HG03108 (cell line): ENCODE data around the gene PKP3.
A peak's percentile ranks its signal among the peaks of the same experiment; 100 is the strongest.
"Not testable (repeated sequence)": the region's sequence is repeated elsewhere in the genome, so short reads cannot be mapped to it uniquely, and the experiment has no call there.

Experiments
- ATAC-seq: cut with Tn5 transposase; IDR thresholded peaks from one replicate; pipeline ENCODE4 v1.9.1; 2021; ENCODE audit warnings: moderate library complexity; ENCODE audit not compliant: unreplicated experiment

Gene PKP3

DNA sequence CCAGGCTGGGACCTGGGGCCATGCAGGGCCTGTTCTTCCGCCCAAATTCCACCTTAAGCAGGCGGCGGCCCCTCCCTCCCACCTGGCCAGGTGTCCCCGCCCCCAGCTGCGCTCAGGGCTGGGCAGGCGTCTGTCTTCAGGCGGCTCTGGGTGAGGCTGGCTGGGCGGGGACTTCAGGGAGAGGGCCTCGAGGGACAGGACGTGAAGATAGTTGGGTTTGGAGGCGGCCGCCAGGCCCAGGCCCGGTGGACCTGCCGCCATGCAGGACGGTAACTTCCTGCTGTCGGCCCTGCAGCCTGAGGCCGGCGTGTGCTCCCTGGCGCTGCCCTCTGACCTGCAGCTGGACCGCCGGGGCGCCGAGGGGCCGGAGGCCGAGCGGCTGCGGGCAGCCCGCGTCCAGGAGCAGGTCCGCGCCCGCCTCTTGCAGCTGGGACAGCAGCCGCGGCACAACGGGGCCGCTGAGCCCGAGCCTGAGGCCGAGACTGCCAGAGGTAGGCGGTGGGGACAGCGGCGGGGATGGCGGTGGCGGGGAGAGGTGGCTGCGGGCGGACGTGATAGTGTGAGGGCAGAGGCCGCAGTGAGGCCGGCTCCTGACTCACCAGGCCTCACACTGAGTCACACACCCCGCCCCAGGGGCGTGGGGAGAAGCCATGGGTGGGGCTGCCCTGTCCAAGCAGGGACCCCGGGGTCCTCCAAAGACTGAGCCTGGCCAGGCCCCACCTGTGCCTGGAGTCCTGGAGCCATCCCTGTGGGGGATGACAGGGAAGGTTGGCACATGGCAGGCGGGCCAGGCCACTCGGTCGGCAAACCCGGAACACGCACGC is at the start of gene PKP3:
TSS of gene PKP3 (plus strand) at position 176 of the 824 bp plus-strand sequence. CDS start at position 260, 84 bp downstream.
- no peak for ATAC-seq

DNA sequence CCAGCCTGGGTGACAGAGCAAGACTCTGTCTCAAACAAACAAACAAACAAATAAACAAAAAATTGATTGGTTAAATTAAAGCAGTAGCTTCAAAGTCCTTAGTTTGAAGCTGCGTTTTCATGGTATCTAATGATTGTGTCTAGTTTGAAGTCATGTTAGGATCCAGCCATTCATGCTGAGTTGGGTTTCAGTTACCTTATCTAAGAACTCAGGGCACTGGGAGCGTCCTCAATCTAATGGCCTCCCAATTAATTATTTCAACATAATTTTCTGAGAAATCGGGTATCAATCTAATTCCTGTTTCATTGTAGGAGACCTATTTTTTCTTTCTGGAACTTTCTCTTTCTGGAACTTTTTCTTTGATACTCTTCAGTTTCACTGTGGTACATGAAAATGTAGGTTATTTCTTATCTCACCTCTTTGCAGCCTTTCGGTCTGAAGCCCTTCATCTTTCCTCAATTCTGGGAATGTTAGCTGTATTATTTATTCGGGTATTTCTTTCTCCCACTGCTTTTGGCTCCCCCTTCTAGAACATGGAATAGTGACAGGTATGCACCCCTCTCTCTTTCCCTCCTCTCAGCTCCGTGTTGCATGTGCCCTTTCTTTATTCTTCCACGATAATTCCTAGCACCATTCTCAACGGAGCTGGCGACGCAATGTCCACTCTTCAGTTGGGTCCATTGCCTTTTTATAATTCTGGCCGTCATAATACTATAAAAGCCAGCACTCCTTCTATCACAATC is 49.0 kb upstream of the PKP3 start:
- no peak for ATAC-seq

- ATAC-seq = no peak
These were observed 47.5 kb upstream of the PKP3 start for GRCh38 chr11:346529-346928.

DNA sequence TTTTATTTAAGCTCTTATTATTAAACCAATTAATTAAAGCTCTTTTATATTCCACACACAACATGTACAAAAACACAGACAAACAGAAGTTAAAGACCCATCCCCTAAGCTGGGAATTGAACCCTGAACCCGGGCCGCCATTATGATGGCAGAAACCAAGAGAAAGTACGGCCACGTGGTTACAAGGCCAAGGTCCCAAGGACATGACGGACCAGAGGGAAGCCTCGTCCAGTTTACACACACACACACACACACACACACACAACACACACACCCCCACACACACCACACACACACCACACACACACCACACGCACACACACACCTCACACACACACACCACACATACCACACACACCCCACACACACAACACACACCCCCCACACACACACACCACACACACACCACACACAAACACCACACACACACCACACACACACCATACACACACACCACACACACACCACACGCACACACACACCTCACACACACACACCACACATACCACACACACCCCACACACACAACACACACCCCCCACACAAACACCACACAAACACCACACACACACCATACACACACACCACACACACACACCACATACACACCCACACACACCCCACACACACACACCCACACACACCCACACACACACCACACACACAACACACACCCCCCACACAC is 44.6 kb upstream of the PKP3 start:
- ATAC-seq = not testable (repeated sequence)

DNA sequence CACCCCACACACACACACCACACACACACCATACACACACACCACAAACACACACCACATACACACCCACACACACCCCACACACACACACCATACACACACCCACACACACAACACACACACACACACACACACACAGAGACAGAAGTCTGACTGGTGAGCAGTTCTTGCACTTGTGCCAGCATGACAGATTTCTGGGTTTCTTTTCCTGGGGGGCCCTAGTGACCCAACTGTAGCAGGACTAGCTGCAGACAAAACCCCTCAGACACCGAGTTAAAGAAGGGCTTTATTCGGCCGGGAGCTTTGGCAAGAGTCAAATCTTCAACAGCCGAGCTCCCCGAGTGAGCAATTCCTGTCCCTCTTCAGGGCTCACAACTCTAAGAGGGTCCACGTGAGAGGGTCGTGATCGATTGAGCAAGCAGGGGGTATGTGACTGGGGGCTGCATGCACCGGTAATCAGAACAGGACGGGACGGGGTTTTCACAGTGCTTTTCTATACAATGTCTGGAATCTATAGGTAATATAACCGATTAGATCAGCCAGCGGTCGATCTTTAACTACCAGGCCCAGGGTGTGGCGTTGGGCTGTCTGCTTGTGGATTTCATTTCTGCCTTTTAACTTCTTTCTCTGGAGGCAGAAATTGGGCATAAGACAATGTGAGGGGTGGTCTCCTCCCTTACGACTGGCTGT is 43.8 kb upstream of the PKP3 start:
- not testable (repeated sequence) for ATAC-seq

DNA sequence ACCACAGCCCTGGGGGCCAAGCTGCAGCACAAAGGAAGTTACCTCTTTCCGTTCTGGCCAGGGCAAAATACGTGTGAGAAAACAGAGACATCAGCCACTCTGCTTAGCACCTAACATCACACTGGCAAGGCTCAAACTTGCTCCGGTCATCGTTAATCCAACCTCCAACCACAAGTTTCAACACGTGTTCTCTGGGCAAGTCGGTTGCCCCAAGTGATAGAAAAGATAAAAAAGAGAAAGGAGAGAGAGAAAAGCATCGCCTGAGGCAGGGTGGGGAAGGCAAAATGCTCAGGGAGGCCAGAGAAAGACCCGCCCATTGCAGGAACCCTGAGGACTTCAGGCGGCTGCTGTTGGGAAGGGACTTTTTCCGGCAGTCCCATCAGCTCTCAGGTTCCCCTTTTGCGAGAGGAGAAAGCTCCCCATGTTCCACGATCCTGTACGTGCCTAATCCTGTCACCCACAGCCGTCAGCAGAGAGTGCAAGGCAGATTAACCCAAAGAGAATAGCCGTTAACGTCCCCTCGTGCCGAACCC is 43.2 kb upstream of the PKP3 start:
- ATAC-seq = peak; percentile 45

- ATAC-seq = no peak
These were observed 42.6 kb upstream of the PKP3 start for GRCh38 chr11:351411-351810.

- no peak for ATAC-seq
These were observed 41.5 kb upstream of the PKP3 start for GRCh38 chr11:352456-353031.

- ATAC-seq = no peak
These were observed 40.7 kb upstream of the PKP3 start for GRCh38 chr11:353179-353873.

- ATAC-seq = peak; percentile 52
These were observed 38.2 kb upstream of the PKP3 start for GRCh38 chr11:355581-356458.

- ATAC-seq = no peak
These were observed 37.4 kb upstream of the PKP3 start for GRCh38 chr11:356610-357009.

GRCh38 chr11:357582-357981 is 36.4 kb upstream of the PKP3 start:
- ATAC-seq = no peak

DNA sequence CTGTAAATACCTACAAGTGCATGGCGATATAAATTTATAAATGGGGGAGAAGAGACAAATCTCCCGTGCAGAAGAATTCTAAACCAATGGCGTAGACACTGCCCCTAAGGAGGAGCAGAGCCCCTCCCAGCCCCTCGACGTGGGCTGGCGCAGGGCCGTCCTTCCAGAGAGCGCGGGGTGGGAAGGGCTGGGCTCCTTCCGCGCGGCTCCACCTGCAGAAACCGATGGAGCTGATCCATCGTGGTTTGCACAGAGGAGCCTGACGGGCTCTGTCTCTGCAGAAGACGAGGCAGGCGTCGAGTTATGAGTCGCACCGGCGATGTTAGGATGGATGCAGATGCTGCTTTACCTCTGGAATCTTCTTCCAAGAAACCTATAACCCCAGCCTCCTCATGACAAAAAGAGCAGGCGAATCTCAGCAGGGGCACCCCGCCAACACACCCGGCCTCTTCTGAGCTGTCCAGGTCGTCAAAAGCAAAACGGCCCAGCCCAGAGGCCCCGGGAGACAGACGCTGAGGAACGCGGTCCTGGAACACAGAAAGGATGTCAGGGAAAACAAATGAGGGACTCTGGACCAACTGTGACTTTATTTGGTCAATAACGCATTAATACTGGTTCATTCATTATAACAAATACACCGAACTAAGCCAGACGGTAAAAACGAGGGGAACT is 35.7 kb upstream of the PKP3 start:
- ATAC-seq = no peak

DNA sequence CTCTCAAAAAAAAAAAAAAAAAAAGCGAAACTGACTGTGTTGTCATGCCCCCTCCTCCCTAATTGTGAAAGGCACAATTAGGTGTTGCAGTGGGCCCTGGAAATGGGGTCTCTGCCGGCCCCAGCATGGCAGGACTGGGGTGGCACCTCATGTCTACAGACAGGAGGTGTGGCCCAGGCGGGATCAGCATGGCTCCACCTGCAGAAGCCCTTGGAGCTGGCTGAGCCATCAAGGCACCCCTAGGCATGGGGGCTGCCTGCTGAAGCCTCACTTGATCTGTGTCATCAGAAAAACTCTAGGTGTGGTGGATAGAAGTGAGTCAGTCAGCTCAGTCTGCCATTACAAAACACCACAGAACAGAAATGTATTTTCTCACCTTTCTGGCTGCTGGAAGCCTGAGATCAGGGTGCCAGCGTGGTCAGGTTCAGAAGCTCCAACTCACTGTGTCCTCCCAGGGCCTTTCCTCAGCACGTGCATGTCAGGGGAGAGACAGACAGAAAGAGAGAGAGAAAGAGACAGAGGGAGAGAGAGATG is 34.8 kb upstream of the PKP3 start:
- ATAC-seq = no peak

GRCh38 chr11:360326-361280 is 33.4 kb upstream of the PKP3 start:
- no peak for ATAC-seq

GRCh38 chr11:362642-363442 is 31.2 kb upstream of the PKP3 start:
- no peak for ATAC-seq
